ENCODE data around the gene LCP2.
A peak's percentile ranks its signal among the peaks of the same experiment; 100 is the strongest.

The LCP2 gene

DNA sequence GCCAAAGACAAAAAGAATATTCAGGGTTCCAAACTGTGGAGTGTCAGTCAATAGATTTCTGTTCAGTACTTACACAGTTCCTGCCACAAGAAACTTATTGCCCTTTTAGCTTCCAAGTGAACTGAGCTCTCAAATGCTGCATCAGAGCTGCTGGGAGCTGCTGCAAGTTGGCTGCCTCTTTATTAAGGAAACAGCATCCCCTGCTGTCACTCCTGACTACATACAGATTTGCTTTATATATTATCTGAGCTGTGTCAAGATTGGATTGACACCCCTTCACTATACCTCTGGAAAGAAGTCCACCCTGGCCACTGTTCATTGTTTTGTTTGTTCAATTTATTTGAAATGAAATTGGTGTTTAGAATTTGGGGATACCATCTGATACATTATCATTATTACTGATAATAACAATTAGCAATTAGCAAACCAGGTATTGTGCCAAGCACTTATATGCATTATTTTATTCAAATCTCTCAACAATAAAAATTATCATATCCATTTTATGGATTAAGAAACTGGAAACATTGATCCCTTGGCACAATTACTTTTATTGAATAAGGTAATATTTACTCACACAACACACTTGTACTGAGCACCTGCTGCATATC lies 81.2 kb downstream of the LCP2 start:
- DNase-seq (ENCODE audit: low spot score): peak; percentile 14

DNA sequence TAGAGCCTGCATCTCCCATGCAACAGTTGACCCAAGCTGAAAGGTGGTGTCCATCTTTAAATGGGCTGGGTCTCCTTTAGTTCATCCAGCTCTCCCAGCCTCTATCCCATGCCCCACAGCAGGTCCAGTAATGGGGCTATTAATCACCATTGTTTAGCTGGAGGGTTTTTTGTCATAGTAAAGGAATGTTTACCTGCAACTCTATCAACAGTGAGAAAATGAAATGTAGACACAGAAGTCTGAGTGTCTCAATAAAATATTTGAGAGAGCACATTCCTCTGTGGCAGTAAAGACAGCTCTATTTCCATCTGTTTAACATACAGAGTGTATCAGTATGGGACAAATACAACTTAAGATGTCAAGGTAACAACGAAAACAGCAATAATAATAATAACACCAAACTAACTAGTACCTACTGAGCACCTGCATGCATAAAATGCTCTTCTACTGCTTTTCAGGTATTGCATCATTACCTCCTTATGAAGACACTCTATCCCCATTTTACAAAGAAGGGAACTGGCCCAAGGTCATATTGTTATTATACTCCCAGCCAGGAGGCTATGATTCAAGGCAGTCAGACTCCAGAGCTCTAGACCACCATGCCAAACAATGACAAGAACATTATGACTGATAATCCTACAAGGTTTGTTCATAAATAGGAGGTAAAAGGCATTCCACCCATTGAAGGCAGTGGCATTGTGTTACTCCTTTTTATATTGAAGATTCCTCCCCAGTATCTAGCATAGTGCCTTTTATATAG lies 85.8 kb downstream of the LCP2 start:
- DNase-seq (ENCODE audit: low spot score): no peak

DNA sequence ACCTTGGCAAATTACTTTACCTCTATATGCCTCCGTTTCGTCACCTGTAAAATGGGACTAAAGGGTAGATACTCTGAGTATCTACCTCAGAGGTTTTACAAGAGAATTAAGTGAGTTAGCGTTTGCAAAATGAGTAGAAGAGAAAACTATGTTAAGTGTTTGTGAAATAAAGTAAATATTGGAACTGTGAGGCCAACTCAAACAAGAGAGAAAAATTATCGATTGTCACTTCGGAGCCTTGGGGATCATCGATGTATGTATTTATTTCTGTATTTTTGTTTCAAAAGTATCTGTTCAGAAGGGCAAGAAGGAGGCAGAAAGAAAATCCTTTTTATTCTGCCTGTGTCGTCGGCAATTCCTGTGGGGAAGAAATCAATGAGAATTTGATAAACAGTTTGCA lies 90.6 kb downstream of the LCP2 start:
- no peak for DNase-seq (ENCODE audit: low spot score)

DNA sequence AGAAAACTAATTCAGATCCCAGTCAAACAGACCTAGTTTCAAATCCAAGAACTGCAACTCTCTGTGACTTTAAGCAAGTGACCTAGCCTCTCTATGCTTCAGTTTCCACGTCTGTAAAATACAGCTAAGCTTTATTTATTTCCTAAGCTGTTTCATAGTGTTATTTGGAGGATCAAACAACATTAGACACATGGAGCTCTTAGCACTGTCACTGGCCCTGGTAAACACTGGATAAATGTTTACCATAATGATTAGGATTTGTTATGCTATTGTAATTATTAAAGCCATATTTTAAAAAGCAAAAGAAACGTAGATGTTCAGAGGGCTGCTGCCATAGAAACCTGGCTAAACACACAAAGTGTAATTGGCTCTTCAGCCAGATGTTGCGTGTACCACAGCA lies 91.4 kb downstream of the LCP2 start:
- DNase-seq (ENCODE audit: low spot score): no peak

DNA sequence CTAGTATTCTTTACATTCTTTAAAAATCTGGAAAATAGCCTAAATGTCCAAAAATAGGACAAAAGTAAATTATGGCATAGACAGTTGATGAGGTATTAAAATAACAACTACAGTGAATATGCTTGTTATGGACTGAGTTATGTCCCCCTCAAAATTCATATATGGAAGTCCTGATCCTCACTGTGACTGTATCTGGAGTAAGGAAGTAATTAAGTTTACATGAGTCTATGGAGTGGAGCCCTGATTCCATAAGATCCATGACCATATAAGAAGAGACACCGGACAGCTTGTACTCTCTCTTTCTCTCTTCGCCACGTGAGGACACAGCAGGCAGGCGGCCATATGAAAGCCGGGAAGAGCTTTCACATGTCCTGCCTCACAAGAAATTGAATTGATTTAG lies 93.4 kb downstream of the LCP2 start:
- no peak for DNase-seq (ENCODE audit: low spot score)

DNA sequence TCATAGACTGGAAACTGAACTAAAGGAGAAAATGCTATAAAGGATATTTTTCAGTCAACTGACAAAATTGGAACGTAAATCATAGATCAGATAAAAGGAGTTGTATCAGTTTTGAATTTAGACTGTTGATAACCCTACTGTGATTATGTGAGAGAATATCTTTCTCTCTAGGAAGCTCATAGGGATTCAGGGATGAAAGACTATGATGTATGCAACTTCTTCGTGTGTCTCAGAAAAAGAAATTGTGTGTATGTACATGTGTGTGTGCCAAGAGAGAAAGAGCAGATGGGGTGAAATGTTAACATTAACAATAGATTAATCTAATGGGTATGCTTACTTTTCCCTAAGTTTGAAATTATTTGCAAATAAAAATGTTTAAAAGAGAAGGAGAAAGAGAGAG lies 95.5 kb downstream of the LCP2 start:
- DNase-seq (ENCODE audit: low spot score): no peak

DNA sequence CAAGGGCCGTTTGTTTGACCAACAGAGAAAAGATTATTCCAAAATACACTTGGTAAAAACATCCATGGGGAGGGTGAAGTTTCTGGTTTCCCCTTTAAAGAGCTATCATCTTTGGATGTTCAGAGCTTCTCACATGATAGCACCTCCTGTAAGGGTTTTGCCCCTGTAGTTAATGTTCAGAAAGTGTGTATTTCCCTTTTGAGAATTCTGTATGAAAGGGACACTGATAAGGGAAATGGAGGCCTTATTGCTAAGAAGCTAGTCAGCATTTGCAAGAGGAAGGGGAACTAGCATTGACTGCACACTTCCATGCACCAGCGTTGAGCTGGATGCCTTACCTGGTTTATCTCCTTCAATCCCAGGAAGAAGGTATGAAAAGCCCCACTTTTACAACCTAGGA lies 96.3 kb downstream of the LCP2 start:
- DNase-seq (ENCODE audit: low spot score): no peak

DNA sequence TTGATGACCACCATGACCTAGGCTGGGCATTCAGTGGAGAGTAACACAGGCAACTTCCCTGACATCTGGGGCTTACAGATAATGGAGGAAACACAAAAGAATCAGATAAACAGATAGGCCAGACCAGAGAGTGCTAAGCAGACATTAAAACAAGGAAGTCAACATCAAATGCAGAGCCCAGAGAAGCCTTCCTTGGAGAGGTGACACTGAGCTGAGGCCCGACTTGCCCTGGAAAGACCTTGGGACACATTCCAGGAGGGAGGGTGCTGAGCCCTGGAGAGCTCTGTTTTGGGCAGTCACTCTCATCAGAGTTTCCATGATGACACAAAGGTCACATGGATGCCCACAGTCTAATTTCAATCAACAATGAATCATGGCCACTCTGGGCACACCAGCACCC lies 96.7 kb downstream of the LCP2 start:
- DNase-seq (ENCODE audit: low spot score): no peak

Data from cerebellar cortex (tissue), 1 donor.